ENCODE data around the gene GEMIN5.

GRCh38 chr5:154923441-154924430 is 14.3 kb downstream of the GEMIN5 start:
- TF ChIP-seq REST (IDR thresholded peaks at IDR 0.05; ENCODE audit: unreplicated experiment) (no peak), EZH2 (IDR thresholded peaks at IDR 0.05; ENCODE audit: low read depth, unreplicated experiment) (no peak), POLR2AphosphoS5 (IDR thresholded peaks at IDR 0.05; ENCODE audit: low read depth) (no peak)

Data from GM23338 (cell line).